ENCODE results near the gene FEZ2. TPM values are rescaled to one million over a fixed set of nuclear protein-coding genes. Genes with fewer than 3 reads are reported as not detected.

FEZ2 gene
- total and polyA plus RNA-seq, 10 of the 15 experiments (the other 5 are each of a cell fraction or from before 2014, with no cell fraction given): 3.0 to 15.4 (median 6.6) TPM

- Histone ChIP-seq H3K9me3 (replicated peaks; ENCODE audit: control insufficient read depth, insufficient read depth, low read length) (no peaks in the 10 kb centered on the region), H3K36me3 (ENCODE audit: control insufficient read depth in 2 of 2, insufficient read depth in 2 of 2, low read length in 1 of 2) (no peaks in the 10 kb centered on the region), H3K9ac (ENCODE audit: control insufficient read depth, insufficient read depth, low read length) (no peak overlapping the region), H3K27me3 (replicated peaks in 1 of 2; ENCODE audit: control insufficient read depth in 2 of 2, insufficient read depth in 2 of 2, low read length in 1 of 2) (no peaks in the 10 kb centered on the region), H3K79me2 (ENCODE audit: control insufficient read depth, insufficient read depth, low read length) (no peaks in the 10 kb centered on the region), H3K4me1 (ENCODE audit: control insufficient read depth, insufficient read depth, low read length) (peaks cover 14% of the 10 kb centered on the region), H3K4me3 (no peak overlapping the region), H3K4me2 (ENCODE audit: control insufficient read depth, insufficient read depth) (no peak overlapping the region), H3K27ac (ENCODE audit: control insufficient read depth, insufficient read depth) (no peak overlapping the region), H4K20me1 (ENCODE audit: control insufficient read depth, insufficient read depth) (no peaks in the 10 kb centered on the region), H2AFZ (ENCODE audit: control insufficient read depth, low read depth, low read length) (no peak overlapping the region)
- intact Hi-C loops (cut with micrococcal nuclease; ENCODE audit: unreplicated experiment): no loop called here
- no TSS peak for BruUV-seq (replicated peaks)
- ATAC-seq (no peak), FAIRE-seq (no peak), DNase-seq (ENCODE audit: low read depth, low spot score) (no peak)
- ChIA-PET RAD21 (ENCODE audit: unreplicated experiment) (no interaction called here), CTCF (no interaction called here), SMC1A (ENCODE audit: uncharacterized antibody, unreplicated experiment) (no interaction called here), POLR2A (no interaction called here)
- TF ChIP-seq ASH2L (IDR thresholded peaks at IDR 0.05; ENCODE audit: borderline replicate concordance, low read depth) (no peak), POLR2AphosphoS2 (IDR thresholded peaks at IDR 0.05; ENCODE audit: low read depth, low read length) (no peak), RB1 (IDR thresholded peaks at IDR 0.05; ENCODE audit: borderline replicate concordance) (no peak), IKZF2 (IDR thresholded peaks at IDR 0.05) (no peak)
- 42% methylated on average over 2 of the region's 2 CpGs for WGBS (ENCODE audit: insufficient coverage, insufficient replicate concordance, low lambda C conversion rate, missing lambda C conversion rate)
- in situ Hi-C loops (cut with MboI): no loop called here
These were observed 62.9 kb downstream of the FEZ2 start for GRCh38 chr2:36535099-36535498.

DNA sequence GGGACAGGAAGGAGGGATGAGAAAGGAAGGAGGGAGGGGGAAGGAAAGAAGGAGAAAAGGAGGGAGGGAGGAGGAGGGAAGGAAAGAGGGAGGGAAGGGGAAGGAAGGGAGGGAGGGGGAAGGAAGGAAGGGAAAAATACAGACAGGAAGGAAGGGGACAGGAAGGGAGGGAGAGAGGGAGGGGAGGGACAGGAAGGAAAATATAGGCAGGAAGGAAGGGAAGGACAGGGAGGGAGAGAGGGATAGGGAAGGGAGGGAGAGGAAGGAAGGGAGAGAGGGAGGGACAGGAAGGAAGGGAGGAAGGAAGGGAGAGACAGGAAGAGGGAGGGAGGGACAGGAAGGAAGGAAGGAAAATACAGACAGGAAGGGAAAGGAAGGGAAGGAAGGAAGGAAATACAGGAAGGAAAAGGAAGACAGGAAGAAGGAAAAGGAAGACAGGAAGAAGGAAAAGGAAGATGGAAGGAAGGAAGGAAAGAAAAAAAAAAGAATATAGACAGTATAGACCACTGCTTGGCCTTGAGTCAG is 63.6 kb downstream of the FEZ2 start:
- SMC1A ChIA-PET (ENCODE audit: uncharacterized antibody, unreplicated experiment): no interaction called here
- no peaks in the 10 kb centered on the region for H3K27me3 ChIP-seq (replicated peaks in 1 of 2; ENCODE audit: control insufficient read depth in 2 of 2, insufficient read depth in 2 of 2, low read length in 1 of 2)
- H3K36me3 ChIP-seq (ENCODE audit: control insufficient read depth in 2 of 2, insufficient read depth in 2 of 2, low read length in 1 of 2): no peaks in the 10 kb centered on the region
- no peaks in the 10 kb centered on the region for H3K9me3 ChIP-seq (replicated peaks; ENCODE audit: control insufficient read depth, insufficient read depth, low read length)
- in situ Hi-C loops (cut with MboI) (no loop called here), intact Hi-C loops (cut with micrococcal nuclease; ENCODE audit: unreplicated experiment) (no loop called here)
- no peak overlapping the region for H3K4me3 ChIP-seq
- no peaks in the 10 kb centered on the region for H4K20me1 ChIP-seq (ENCODE audit: control insufficient read depth, insufficient read depth)
- no TSS peak for BruUV-seq (replicated peaks)
- no peak overlapping the region for H3K9ac ChIP-seq (ENCODE audit: control insufficient read depth, insufficient read depth, low read length)
- RAD21 ChIA-PET (ENCODE audit: unreplicated experiment): no interaction called here
- no peak for DNase-seq (ENCODE audit: low read depth, low spot score)
- no peak for ATAC-seq
- CTCF ChIA-PET: no interaction called here
- no peak for FAIRE-seq
- H2AFZ ChIP-seq (ENCODE audit: control insufficient read depth, low read depth, low read length): no peak overlapping the region
- no peak overlapping the region for H3K4me2 ChIP-seq (ENCODE audit: control insufficient read depth, insufficient read depth)
- H3K79me2 ChIP-seq (ENCODE audit: control insufficient read depth, insufficient read depth, low read length): no peaks in the 10 kb centered on the region
- no peak for TF ChIP-seq FOS (IDR thresholded peaks at IDR 0.05; ENCODE audit: borderline replicate concordance, extremely low read depth, insufficient read length)
- no peak for TF ChIP-seq SMAD1 (IDR thresholded peaks at IDR 0.05; ENCODE audit: low read depth, partially characterized antibody)
- TF ChIP-seq SRF (IDR thresholded peaks at IDR 0.05; ENCODE audit: low read depth in 2 of 2, low read length in 2 of 2): no peak
- TF ChIP-seq, protein P1, sequence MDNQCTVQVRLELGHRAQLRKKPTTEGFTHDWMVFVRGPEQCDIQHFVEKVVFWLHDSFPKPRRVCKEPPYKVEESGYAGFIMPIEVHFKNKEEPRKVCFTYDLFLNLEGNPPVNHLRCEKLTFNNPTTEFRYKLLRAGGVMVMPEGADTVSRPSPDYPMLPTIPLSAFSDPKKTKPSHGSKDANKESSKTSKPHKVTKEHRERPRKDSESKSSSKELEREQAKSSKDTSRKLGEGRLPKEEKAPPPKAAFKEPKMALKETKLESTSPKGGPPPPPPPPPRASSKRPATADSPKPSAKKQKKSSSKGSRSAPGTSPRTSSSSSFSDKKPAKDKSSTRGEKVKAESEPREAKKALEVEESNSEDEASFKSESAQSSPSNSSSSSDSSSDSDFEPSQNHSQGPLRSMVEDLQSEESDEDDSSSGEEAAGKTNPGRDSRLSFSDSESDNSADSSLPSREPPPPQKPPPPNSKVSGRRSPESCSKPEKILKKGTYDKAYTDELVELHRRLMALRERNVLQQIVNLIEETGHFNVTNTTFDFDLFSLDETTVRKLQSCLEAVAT (IDR thresholded peaks at IDR 0.05): no peak
- no peak for TF ChIP-seq ZZZ3 (IDR thresholded peaks at IDR 0.05; ENCODE audit: control insufficient read depth, insufficient read length, low read depth)
- TF ChIP-seq CBFB (IDR thresholded peaks at IDR 0.05; ENCODE audit: low read depth): no peak
- no peak for TF ChIP-seq MTA3 (IDR thresholded peaks at IDR 0.05; ENCODE audit: borderline replicate concordance, low read length)
- no peak for TF ChIP-seq CHD1 (IDR thresholded peaks at IDR 0.05; ENCODE audit: low read depth, low read length)
- TF ChIP-seq POLR2AphosphoS2 (IDR thresholded peaks at IDR 0.05; ENCODE audit: low read depth, low read length): no peak
- peaks cover 13% of the 10 kb centered on the region for H3K4me1 ChIP-seq (ENCODE audit: control insufficient read depth, insufficient read depth, low read length)
- POLR2A ChIA-PET: no interaction called here
- H3K27ac ChIP-seq (ENCODE audit: control insufficient read depth, insufficient read depth): no peak overlapping the region

All from GM12878 (cell line).